Astrocyte of the cerebellum (primary cell): ENCODE data around the gene CALR3.
"Not testable (repeated sequence)": the region's sequence is repeated elsewhere in the genome, so short reads cannot be mapped to it uniquely, and the experiment has no call there.

Experiments used
- DNase-seq: peaks from one replicate; pipeline ENCODE4 v3.0.0-alpha.2; 2011; ENCODE audit warnings: low read depth
- H3K4me3 ChIP-seq: 2 replicates; pipeline ENCODE4 v1.5.1; 2011; ENCODE audit warnings: mild to moderate bottlenecking, low read depth, low read length, moderate library complexity
- CTCF ChIP-seq: IDR thresholded peaks from 2 replicates; pipeline ENCODE4 v1.5.1; 2012; ENCODE audit warnings: low read length, low read depth, moderate library complexity, mild to moderate bottlenecking; ENCODE audit errors: missing control alignments
- in situ Hi-C: cut with HindIII; loops from 2 replicates; pipeline ENCODE4 v1.10.0; 2017; ENCODE audit warnings: low sequenced_read_pairs

Gene CALR3

GRCh38 chr19:16470911-16471811, 24.8 kb downstream of the CALR3 start:
- in situ Hi-C loops: no loop called here
- H3K4me3 ChIP-seq: peak overlapping the region; percentile 80
- no peak for TF ChIP-seq CTCF
- no peak for DNase-seq

GRCh38 chr19:16470541-16470910, 25.4 kb downstream of the CALR3 start:
- in situ Hi-C loops: no loop called here
- peak overlapping the region; percentile 80 for H3K4me3 ChIP-seq
- no peak for DNase-seq
- TF ChIP-seq CTCF: no peak

- no peak for DNase-seq
- in situ Hi-C loops: no loop called here
- no peak for TF ChIP-seq CTCF
- H3K4me3 ChIP-seq: no peak overlapping the region
Measured at GRCh38 chr19:16467581-16467980, 28.4 kb downstream of the CALR3 start.

- H3K4me3 ChIP-seq, in situ Hi-C loops, DNase-seq: not testable (repeated sequence)
Measured at GRCh38 chr19:16466802-16467427, 29.1 kb downstream of the CALR3 start.

GRCh38 chr19:16465239-16465638, 30.7 kb downstream of the CALR3 start:
- no peak for DNase-seq
- no peak for TF ChIP-seq CTCF
- in situ Hi-C loops: no loop called here
- H3K4me3 ChIP-seq: no peak overlapping the region

- H3K4me3 ChIP-seq: no peak overlapping the region
- no peak for DNase-seq
- TF ChIP-seq CTCF: no peak
- in situ Hi-C loops: no loop called here
Measured at GRCh38 chr19:16463991-16464575, 31.9 kb downstream of the CALR3 start.
